ENCODE measurements around the gene AQP12B. TPM values are rescaled to one million over a fixed set of nuclear protein-coding genes. Genes with fewer than 3 reads are reported as not detected.

Gene AQP12B
- total and polyA plus RNA-seq, 11 donors = not detected

DNA sequence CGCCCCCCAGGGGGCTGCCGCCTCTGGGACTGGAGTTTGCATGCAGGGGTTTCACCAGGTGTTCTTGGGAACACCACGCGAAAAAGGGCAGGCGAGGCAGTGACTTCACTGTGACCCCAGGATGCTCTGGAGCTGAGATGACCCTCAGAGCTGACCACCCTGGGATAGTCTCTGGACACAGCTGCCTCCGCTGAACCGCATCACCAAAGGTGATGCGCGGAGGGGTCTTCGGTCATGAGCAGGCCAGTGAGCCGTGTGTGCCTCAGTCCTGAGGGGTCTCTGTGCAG is 39.9 kb downstream of the AQP12B start:
- intact Hi-C loops (cut with DNase I) = no loop called here
- WGBS, 4 donors = 88 to 100% (median 94%) methylated on average over 6 to 11 of the region's 11 CpGs

DNA sequence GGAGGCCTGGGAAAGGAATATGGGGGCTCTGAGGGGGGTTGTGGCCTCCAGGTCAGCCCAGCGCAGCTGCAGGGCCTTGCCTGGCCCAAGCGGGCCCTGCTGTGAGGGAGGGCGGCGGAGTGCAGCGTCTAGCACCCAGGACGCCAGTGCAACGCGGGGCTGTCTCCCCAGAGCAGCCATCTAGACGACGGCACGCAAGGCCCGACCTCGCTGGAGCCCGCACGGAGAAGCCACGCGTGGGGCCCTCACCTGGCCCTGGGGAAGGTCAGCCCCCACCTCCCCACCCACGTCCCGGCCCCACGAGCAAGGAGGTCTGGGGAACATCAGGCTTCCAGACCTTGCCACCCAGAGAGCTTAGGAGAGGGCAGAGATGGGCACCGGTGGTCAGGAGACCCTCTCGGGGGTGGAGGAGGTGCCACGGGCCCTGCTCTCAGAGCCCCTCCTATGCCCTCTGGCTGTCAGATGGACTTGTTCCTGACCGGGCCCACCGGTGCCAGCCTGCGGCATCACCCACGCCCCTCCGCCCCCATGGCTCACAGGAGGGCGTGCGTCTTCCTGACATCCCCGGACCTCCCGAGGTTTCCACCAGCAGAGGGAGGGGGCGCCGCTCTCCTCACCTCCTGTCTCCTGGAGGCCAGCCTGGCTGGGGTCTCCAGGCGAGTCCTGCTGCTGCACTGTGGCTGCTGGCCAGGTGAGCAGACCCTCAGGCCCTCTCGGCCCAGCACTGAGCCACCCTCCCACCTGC is 40.5 kb downstream of the AQP12B start:
- DNase-seq (peak in 1 of 5 donors; percentile 55), ATAC-seq (no peak)

More for the DNA sequence above, 39.9 kb downstream of the AQP12B start:
- DNase-seq (no peak), ATAC-seq (no peak)
- Histone ChIP-seq H3K9me3 (no peaks in the 10 kb centered on the region), H3K36me3 (no peaks in the 10 kb centered on the region), H3K4me1 (no peaks in the 10 kb centered on the region), H3K27ac (no peak overlapping the region), H3K27me3 (peaks cover 0 to 38% (median 10%) of the 10 kb centered on the region in 9 donors), H3K4me3 (no peak overlapping the region)
- TF ChIP-seq POLR2A (IDR thresholded peaks at IDR 0.05) = no peak
- TF ChIP-seq, protein P1, sequence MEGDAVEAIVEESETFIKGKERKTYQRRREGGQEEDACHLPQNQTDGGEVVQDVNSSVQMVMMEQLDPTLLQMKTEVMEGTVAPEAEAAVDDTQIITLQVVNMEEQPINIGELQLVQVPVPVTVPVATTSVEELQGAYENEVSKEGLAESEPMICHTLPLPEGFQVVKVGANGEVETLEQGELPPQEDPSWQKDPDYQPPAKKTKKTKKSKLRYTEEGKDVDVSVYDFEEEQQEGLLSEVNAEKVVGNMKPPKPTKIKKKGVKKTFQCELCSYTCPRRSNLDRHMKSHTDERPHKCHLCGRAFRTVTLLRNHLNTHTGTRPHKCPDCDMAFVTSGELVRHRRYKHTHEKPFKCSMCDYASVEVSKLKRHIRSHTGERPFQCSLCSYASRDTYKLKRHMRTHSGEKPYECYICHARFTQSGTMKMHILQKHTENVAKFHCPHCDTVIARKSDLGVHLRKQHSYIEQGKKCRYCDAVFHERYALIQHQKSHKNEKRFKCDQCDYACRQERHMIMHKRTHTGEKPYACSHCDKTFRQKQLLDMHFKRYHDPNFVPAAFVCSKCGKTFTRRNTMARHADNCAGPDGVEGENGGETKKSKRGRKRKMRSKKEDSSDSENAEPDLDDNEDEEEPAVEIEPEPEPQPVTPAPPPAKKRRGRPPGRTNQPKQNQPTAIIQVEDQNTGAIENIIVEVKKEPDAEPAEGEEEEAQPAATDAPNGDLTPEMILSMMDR (IDR thresholded peaks at IDR 0.05) = no peak

DNA sequence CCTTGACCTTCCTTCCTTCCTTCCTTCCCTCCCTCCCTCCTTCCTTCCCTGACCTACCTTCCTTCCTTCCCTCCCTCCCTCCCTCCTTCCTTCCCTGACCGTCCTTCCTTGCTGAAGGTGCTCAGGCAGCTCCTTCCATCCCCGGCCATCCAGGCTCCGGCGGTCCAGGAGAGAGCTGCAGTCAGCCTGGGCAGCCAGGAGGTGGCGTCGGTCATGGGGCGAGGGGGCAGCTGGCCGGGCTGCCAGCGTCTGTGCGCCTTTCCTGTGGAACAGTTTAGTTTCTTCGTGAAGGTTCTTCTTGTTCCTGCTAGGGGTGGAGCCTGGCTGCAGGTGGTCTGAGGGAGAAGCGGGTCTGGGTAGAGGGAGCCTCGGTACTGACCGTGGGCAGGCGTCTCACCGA is 41.7 kb downstream of the AQP12B start:
- no peaks in the 10 kb centered on the region for H3K36me3 ChIP-seq
- H3K4me1 ChIP-seq = no peaks in the 10 kb centered on the region
- H3K27ac ChIP-seq = no peak overlapping the region
- peak in 2 of 5 donors; percentile 18 to 67 for DNase-seq
- TF ChIP-seq, protein P1 (IDR thresholded peaks at IDR 0.05) = peak in 10 of 12 donors; percentile 6 to 44 (median 27)
- no peak for TF ChIP-seq POLR2A (IDR thresholded peaks at IDR 0.05)
- no peak overlapping the region for H3K4me3 ChIP-seq
- ATAC-seq = peak in 2 of 4 donors; percentile 49 to 61
- H3K27me3 ChIP-seq = peaks cover 0 to 23% (median 3%) of the 10 kb centered on the region in 9 donors
- H3K9me3 ChIP-seq = no peaks in the 10 kb centered on the region
- intact Hi-C loops (cut with DNase I) = no loop called here
- WGBS, 4 donors = 17 to 26% (median 19%) methylated on average over 13 to 16 of the region's 16 CpGs

More for the DNA sequence above, 40.5 kb downstream of the AQP12B start:
- 79 to 86% (median 84%) methylated on average over 17 to 36 of the region's 36 CpGs for WGBS, 4 donors
- Histone ChIP-seq H3K4me3 (no peak overlapping the region), H3K27ac (no peak overlapping the region), H3K27me3 (peaks cover 0 to 34% (median 9%) of the 10 kb centered on the region in 9 donors), H3K9me3 (no peaks in the 10 kb centered on the region), H3K36me3 (no peaks in the 10 kb centered on the region), H3K4me1 (no peaks in the 10 kb centered on the region)
- intact Hi-C loops (cut with DNase I) = no loop called here
- no peak for TF ChIP-seq POLR2A (IDR thresholded peaks at IDR 0.05)
- TF ChIP-seq, protein P1 (IDR thresholded peaks at IDR 0.05) = no peak

DNA sequence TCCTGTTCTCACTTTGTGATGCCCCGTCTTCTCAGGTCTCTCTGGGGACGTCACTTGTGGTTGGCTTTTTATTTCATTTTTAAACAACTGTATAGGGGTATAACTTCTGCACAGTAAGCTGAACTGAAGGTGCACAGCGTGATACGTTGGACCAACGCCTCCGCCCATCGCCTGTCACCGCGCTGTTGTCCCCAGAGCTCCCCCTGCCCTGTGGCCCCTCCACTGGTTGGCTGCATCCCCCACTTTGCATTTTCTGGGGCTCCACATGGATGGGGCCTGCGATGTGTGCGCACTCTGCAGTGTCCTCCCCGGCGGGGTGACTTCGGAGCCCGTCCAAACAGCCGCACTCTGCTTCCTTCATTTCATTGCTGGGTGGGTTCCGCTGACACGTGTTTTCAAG is 43.1 kb downstream of the AQP12B start:
- H3K4me1 ChIP-seq = no peaks in the 10 kb centered on the region
- TF ChIP-seq POLR2A (IDR thresholded peaks at IDR 0.05) = no peak
- TF ChIP-seq, protein P1 (IDR thresholded peaks at IDR 0.05) = no peak
- H3K27me3 ChIP-seq = peaks cover 0 to 12% (median 0%) of the 10 kb centered on the region in 9 donors
- WGBS, 4 donors = 91% methylated on average over 18 of the region's 18 CpGs
- intact Hi-C loops (cut with DNase I) = no loop called here
- no peaks in the 10 kb centered on the region for H3K9me3 ChIP-seq
- no peaks in the 10 kb centered on the region for H3K36me3 ChIP-seq
- H3K27ac ChIP-seq = no peak overlapping the region
- no peak overlapping the region for H3K4me3 ChIP-seq
- DNase-seq (no peak), ATAC-seq (no peak)

All from heart left ventricle (tissue), 16 donors.